ENCODE data around the gene GORASP2. TPM values are rescaled to one million over a fixed set of nuclear protein-coding genes. Genes with fewer than 3 reads are reported as not detected.
A peak's percentile ranks its signal among the peaks of the same experiment; 100 is the strongest.
"Not testable (repeated sequence)": the region's sequence is repeated elsewhere in the genome, so short reads cannot be mapped to it uniquely, and the experiment has no call there.

GORASP2 gene
- 46.8 and 55.6 TPM in 2 replicates for total RNA-seq (2014; rRNA removed; shearing (Covaris generic))
- 16.6 and 64.0 TPM in 2 replicates for polyA plus RNA-seq (2014; cell fraction: nucleus; rRNA removed)

- peak; percentile 99 for DNase-seq (ENCODE audit: extremely low read depth, low read depth)
These were observed at the start of gene GORASP2 for GRCh38 chr2:170928824-170929685. Gene GORASP2, plus strand, starts transcription at chr2:170929253. Its CDS starts 88 bp downstream, at chr2:170929341.

- no peak for DNase-seq (ENCODE audit: extremely low read depth, low read depth)
These were observed 47.2 kb upstream of the GORASP2 start for GRCh38 chr2:170881840-170882239.

GRCh38 chr2:170882758-170883157, 46.3 kb upstream of the GORASP2 start:
- DNase-seq (ENCODE audit: extremely low read depth, low read depth): no peak

- DNase-seq (ENCODE audit: extremely low read depth, low read depth): no peak
These were observed 45.4 kb upstream of the GORASP2 start for GRCh38 chr2:170883683-170884082.

GRCh38 chr2:170885130-170885791, 43.8 kb upstream of the GORASP2 start:
- no peak for DNase-seq (ENCODE audit: extremely low read depth, low read depth)

GRCh38 chr2:170886386-170886785, 42.7 kb upstream of the GORASP2 start:
- no peak for DNase-seq (ENCODE audit: extremely low read depth, low read depth)

- DNase-seq (ENCODE audit: extremely low read depth, low read depth): no peak
These were observed 41.6 kb upstream of the GORASP2 start for GRCh38 chr2:170887496-170887895.

GRCh38 chr2:170887896-170888295, 41.2 kb upstream of the GORASP2 start:
- DNase-seq (ENCODE audit: extremely low read depth, low read depth): no peak

GRCh38 chr2:170891893-170892292, 37.2 kb upstream of the GORASP2 start:
- no peak for DNase-seq (ENCODE audit: extremely low read depth, low read depth)

- no peak for DNase-seq (ENCODE audit: extremely low read depth, low read depth)
These were observed 36.6 kb upstream of the GORASP2 start for GRCh38 chr2:170892391-170892951.

- DNase-seq (ENCODE audit: extremely low read depth, low read depth): no peak
These were observed 33.9 kb upstream of the GORASP2 start for GRCh38 chr2:170895023-170895757.

- DNase-seq (ENCODE audit: extremely low read depth, low read depth): no peak
These were observed 32.4 kb upstream of the GORASP2 start for GRCh38 chr2:170896622-170897021.

- no peak for DNase-seq (ENCODE audit: extremely low read depth, low read depth)
These were observed 31.9 kb upstream of the GORASP2 start for GRCh38 chr2:170897108-170897507.

GRCh38 chr2:170905864-170906263, 23.2 kb upstream of the GORASP2 start:
- DNase-seq (ENCODE audit: extremely low read depth, low read depth): no peak

GRCh38 chr2:170911314-170911889, 17.7 kb upstream of the GORASP2 start:
- no peak for DNase-seq (ENCODE audit: extremely low read depth, low read depth)

- DNase-seq (ENCODE audit: extremely low read depth, low read depth): not testable (repeated sequence)
These were observed 13.9 kb upstream of the GORASP2 start for GRCh38 chr2:170914994-170915666.

GRCh38 chr2:170917219-170917913, 11.7 kb upstream of the GORASP2 start:
- no peak for DNase-seq (ENCODE audit: extremely low read depth, low read depth)

- no peak for DNase-seq (ENCODE audit: extremely low read depth, low read depth)
These were observed 11.1 kb upstream of the GORASP2 start for GRCh38 chr2:170917957-170918356.

- DNase-seq (ENCODE audit: extremely low read depth, low read depth): not testable (repeated sequence)
These were observed 7.2 kb upstream of the GORASP2 start for GRCh38 chr2:170921873-170922272.

Data from NCI-H460 (cell line).